HG02642 (cell line): ENCODE data around the gene NATD1.

Experiments used
- ATAC-seq: cut with Tn5 transposase; IDR thresholded peaks from one replicate; pipeline ENCODE4 v1.9.1; 2021; ENCODE audit warnings: mild to moderate bottlenecking; ENCODE audit not compliant: unreplicated experiment, poor library complexity

Gene NATD1

DNA sequence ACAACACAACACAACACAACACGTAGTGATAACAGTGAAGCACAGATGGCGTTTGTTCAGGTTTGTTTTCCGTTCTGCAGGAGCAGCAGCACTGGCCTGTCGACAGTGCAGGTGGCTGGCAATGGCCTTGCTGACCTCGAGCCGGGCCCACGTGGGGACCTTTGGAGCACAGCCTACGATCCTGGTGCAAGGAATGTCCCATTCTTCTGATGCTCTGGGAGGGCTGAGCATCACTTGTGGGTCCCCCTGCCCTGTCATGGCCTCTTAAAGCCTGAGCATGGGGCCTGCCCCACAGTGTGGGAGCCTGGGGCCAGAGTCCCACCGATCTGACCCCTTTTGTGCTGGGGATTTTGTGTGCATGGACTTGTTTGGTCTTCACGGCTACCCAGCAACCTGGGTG, 38.1 kb upstream of the NATD1 start:
- no peak for ATAC-seq

DNA sequence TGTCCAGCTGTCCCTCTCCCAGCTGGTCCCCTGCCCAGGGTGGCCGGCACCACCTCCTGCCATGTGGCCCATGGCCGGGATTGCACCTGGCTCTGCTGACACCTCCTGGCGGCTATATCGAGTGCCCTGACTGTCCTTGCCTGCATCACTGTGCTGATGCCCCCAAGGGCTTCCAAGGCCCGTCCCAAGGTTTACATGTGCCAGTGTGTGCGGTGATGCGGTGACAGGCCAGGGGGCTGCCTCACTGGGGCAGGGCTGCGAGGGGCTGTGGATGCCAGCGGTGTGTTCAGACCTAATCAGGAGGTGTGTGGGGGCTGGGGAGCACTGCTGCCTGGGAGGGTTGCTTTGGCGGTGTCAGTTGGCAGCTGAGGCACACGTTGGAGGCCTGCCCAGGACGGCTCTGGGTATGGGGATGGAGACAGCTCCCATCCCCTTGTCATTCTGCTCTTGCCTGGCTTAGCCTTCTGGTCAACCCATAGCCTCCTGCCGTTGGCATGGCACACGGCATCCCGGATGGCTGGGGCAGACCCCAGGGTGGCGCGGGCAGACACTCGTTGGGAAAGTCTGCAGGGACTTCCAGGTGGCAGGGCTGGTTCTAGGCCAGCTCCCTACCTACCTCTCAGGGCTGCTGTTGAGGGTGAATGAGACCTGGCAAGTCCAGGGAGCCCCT, 36.8 kb upstream of the NATD1 start:
- no peak for ATAC-seq

DNA sequence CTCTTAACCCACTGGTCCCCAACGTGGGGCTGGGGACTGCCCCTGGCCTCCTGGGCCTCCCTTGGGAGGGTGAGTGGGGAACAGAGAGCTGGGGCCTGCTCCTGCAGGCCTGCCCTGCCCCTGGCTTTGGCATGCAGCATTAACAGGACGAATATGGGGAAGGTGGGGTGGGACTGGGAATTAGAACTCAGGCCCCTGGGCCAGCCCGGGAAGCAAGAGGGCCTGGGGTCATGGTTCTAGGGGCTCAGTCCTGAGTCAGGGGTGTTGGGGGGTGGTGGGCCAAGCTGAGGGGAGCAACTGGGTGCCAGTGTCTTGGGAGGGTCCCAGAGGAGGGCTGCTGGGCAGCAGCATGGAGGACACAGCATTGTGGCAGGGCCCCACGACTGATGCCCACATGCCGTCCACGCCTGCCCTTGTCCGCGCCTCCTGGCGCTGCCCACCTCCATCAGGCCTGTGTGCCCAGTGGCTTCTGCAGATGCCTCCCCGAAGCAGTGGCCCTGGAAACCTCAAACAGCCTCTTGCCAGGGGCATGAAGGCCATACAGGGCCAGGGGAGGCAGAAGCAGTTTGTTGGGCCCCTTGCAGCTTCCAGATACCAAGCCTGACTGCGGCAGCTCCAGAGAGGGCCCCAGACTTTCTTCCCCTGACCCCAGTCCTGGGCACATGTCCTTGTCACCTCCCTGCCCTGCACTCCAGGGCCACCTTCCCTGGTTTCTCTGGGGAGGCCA, 36.1 kb upstream of the NATD1 start:
- no peak for ATAC-seq

DNA sequence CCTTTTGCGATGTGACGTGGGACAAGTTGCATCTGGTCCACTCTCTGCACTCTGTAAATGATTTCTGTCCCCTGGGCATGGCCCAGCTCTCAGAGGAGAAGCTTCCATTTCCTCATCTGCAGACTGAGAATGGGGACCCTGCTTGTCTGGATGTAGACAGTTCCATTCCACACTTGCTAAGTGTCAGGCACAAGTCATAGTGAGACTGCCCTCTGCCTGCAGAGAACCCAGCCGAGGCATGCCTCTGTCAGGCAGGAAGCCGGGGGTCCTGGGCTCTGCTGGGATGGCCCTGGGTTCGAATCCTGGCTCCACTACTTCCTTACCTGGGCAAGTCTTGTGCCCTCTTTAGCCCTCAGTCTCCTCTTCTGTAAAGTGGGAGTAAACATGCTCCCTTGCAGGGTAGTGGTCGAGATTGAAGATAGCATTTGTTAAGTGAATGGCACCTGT, 35.4 kb upstream of the NATD1 start:
- ATAC-seq = peak; percentile 13

DNA sequence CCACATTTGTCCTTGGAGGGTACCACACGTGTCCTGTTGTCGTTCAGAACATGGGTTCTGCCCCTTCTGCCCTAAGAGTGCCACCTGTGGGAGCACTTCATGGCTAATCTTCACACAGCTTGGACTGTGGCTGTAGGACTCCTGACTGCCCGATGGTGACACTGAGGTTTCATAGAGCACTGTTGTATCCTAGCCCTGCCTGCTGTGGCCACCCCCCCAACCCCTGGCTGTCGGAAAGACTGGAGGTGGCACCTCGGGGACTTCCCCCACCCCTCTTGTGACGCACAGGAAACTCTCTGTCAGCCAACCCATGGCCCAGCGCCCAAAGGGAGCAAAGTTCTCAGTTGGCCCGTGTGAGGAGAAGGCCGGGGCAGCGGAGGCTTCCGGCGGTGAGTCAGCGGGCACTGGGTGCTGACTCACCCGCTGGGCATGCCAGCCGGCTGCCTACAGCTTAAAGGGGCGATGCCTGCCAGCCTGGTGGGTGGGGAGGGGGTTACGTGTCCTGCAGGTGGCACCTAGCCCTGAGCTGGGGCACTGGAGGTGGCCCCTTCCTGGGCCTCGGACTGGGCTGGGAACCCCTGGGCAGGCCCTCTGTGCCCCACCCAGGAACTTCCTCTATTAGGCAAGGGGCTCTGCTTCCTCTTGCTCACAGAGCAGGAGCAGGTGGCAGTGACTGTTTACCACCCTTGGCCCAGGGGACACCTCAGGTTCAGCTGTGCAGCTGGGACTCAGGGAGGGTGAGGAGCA, 34.7 kb upstream of the NATD1 start:
- ATAC-seq = peak; percentile 32

DNA sequence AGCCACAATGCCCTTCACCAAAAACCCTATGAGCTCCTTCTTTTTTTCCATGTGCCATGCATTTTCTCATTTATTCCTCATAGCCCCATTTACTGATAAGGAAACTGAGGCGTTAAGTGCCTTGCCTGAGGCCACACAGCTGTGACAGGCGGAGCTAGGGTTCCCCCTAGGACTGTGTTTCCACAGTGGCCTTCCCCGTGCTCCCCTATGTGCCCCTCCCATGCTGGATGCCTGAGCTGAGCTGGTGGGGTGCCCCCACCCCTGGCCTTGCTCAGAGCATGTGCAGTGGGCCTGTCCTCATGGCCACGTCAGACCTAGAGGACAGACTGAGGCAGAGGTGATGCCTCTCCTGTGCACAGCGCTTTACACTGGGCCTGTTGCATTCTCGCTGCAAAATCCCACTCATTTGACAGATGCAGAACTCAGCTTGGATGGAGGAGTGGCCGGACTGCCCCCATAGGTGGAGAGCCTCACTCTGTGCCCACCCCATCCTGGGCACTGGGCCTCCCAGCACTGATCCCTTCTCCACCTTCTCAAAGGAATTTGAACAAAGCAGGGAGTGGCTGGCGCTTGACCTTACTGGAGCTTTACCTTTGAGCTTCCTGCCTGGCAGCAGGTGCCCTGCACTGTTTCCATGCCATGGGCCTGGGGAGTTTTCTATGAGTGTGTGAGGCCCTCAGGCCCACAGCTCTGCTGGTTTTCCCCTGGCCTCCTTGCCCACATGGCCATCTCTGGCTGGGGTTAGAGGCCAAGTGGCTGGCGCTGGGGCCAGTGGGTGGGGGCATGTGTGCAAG, 33.9 kb upstream of the NATD1 start:
- ATAC-seq = no peak

DNA sequence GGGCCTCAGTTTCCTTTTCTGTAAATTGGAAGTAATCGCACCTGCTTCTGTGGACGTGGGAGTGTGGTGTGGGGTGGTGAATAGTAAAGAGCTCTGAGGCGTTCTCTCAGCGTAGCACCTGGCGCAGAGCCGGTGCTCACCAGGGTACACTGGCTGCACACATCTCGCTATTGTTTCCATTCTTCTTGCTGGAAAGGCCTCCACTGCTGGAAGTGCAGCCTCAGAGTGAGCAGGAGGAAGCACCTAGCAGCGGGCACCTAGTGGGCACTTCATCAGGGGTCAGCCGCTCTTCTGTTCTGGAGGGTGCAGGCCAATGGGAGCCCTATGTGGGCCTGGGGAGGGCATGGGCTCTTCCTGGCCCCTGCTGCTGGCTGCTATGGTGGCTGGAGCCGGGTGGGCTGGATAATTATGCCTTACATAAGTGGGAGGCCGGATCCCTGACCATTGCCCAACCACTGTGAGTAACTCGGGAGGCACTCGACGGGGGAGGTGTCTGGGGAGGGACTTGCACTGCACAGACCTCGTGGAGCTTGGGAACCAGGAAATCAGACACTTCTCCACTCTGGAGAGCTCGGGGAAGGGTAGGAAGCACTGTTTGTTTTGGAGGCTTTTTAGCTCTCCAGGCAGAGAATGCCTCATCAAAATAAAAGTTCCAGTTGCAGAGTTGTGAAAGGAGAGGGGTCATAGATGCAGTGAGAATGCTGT, 33.0 kb upstream of the NATD1 start:
- ATAC-seq = no peak

DNA sequence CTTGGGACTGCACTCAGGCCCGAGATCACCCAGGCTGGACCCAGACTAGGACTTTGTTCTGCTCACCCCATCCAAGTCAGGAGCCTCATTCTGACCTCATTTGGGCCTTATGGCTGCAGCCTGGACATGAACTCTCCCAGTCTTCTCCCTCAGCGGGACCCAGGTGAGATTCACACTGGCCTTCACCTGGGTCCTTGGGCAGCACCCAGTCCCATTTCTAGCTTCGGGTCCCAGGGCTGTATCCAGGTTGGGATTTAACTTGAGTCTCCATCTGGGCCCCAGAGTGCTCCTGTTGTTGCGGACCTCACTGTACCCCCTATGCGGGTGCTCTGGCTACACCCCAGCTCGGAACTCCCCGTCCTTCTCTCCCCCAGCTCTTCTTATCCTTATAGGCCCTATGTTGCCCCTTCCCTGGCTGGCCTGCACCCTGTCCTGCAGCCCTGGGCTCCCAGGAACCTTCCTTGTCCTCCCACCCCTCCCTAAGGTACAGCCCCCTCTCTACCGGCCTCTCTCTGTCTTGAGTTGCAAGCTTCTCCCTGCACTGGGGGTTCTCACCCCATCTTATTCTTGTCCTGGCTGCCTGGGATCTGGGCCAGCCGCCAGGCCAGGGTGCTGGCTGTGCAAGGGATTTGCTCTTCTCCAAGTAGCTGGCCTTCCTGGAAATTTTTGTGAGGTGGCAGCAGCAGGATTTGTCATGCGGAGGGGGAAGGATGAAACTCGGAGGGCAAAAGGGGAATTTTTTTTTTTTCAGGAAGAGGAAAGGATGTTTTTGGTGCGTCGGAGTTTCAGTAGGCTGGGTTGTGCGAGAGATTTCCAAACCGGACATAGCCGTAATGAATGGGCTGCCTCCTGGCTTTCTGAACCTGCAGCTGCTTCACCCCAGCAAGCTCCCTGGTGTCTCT, 32.2 kb upstream of the NATD1 start:
- no peak for ATAC-seq

DNA sequence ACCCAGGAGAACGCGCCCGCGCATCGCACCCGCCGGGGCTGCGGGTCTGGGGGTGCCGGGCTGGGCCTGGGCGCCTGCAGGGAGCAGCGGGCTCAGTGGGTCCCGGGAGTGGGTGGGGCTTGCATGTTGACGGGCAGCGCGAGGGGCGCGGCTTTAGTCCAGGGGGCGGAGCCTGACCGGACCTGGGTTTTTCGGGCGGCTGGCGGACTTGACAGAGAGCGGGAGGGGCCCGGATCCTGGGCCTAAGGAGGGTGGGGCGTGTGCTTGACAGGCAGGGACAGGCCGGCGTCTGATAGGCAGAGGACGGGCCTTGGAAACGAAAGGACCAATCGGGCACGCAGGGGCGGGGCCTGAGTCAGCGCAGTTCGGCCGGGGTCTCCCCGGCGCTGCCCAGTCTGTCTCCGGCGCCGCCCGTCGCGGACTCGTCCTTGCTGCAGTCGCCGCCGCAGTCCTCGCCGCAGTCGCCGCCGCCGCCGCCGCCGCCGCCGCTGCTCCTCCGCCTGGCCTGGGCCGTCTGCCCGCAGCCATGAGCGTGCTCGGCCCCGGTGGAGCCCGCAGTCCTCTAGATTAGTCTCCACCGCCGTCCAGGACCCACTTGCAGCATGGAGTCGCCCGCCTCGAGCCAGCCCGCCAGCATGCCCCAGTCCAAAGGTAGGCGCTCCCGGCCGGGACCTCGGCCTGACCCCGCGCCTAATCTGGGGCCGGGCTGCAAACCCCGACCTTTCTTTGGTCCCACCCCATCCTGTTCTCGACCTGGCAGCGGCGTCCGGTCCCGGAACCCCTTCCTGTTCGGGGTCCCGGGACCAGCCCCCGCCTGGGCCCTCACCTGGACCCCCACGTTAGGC, 31.3 kb upstream of the NATD1 start, which contains the start of gene MAP2K3:
Gene MAP2K3 (plus strand): TSS at position 393 of the 845 bp plus-strand sequence. CDS start 210 bp downstream, at position 603.
- peak; percentile 79 for ATAC-seq

DNA sequence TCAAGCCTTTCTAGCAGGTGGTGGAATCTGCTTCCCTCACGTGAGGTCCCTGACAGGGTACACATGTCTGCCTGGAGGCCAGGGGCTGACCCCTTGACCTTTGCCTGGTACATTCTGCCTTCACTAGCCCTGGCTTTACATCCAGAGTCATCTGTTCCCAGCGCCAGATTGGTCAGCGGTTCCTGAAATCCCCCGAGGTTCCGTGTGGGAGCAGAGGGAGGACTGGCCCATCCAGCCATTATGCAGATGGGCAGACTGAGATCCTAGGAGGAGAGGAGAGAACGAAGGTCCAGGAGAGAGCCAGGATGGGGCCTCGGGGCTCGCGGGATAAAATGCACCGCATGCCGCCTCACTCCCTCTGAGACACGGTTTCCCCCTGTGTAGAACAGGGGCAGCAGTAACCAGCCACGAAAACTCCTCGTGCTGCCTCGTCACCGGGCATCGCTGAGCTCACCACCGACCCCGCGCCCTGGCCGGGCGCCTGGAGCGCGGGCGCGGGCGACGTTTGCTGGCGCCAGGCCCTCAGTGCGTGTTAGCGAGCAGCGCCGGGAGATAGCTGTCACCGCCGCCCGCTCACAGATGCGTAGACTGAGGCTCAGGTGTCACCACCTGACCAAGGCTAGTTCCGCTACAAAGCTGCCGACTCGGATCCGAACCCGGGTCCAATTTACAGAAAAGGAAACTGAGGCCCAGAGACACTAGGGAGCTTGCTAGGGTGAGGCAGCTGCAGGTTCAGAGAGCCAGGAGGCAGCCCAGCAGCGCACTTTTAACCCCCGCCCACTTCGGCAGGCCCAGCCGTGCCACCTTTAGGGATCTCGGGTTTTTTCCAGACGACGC, 30.5 kb upstream of the NATD1 start:
- ATAC-seq = peak; percentile 8

DNA sequence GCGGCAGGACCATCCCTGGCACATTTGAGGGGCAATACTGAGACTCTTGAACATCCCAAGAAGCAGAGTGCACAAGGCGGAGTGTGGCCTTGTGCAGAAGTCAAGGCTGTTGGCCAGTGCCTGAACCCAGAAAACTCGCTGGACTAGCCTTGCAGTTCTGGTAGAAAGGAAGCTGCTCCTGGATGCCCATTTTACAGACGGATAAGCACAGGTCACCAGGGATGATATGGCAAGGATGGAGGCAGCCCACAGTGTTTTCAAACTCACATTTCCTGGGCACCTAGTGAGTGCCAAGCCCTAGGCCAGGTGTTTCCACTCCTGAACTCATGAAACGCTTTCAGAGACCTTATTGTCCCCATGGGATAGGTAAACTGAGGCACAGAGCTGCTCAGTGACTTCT, 29.6 kb upstream of the NATD1 start:
- ATAC-seq = no peak

DNA sequence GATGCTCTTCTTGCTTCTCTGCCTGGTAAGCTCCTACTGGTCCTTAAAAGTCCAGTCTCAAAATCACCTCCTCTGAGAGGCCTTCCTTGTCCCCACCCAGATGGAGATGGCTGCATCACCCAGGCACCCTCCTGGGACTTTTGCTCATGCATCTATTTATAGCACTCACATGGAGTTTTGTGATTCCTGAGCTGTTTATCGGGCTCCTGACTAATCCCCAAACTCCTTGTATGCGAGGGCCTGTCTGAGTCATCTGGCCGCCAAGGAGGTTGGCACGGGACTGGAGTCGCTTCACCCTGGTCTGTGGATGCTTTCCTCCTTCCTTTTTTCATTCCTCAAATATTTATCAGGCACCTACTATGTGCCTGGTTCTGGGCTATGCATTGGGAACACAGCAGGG, 29.0 kb upstream of the NATD1 start:
- ATAC-seq = no peak

DNA sequence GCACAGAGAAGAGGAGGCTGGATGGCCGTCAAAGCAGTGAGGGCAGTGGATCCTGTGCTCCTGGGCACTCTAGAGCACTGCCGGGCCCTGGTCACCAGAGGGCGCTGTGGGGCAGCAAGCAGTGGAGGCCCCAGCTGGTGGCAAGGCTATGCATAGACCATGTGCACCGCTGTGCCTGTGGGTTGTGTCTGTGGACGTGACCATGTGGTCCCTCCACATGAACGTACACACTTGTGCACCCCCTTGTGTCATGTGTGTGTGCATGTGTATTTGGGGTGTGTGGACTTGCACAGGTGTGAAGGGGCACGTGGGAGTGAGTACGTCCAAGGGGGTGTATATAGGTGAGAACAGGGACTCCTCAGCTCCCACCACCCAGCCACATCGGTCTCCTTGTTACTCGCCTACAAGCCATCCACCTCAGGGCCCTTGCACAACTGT, 26.9 kb upstream of the NATD1 start:
- peak; percentile 25 for ATAC-seq

DNA sequence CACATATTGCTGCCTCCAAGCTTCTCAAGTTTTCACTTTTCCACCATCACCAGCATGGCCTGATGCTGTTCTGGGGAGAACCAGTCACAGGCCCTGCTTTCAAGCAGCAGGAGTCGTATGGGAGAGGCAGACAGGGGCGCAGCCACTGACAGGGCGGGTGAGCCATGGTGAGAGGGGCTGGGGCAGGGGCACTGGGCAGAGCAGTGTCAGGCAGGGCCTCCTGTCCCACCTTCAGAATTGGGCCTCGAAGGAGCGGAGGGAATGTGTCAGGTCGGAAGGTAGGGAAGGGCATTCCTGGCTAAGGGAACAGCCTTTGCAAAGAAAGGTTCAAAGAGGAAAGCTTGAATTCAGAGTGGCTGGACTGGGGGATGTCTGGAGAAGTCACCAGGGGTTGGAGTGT, 26.4 kb upstream of the NATD1 start:
- ATAC-seq = no peak

DNA sequence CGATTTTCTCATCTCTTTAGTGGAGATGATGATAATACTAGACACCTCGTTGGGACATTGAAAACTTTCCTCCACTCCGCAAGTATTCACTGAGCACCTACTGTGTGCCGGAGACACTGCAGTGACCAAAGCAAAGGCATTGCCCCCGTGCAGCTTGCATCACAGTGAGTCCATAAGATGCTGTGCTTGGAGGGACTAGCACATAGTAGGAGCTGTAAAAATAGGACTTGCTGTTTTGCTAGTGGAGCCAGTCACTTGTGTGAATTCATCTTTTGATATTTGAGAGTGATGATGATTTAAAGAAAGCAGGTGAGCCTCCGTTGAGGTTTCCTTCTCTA, 26.0 kb upstream of the NATD1 start:
- ATAC-seq = no peak

DNA sequence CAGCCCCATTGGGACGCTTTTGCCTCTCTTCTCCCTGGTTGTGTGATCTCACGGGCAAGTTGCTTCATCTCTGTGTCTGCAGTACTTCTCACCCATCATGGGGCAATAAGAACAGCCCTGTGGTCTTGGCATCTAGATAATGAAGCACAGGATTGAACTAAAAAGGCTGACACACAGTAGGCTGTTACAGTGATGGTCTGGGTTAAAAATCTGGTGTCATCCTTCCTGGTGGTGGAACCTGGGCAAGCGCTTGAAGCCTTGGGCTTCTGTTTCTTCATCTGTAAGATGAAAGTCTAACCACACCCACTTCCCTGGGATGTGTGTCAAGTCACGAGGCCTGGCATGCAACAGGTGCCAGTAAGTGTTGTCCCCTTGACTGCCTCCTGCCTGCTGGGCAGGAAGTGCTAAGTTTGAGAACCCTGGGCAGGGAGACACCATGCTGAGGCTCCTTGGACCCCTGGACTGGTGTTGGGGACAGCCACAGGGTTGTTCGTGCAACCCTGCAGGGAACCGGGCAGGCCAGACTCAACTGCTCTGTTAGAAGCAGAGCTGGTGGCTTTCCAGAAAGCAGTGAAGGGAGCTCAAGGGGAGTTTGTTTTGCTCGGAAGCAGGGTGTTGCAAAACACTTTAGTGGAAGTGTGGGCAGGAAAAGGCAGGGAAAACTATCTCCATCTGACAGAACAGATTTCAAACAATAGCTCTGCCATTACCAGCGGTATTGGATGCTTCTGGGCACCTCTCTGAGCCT, 25.4 kb upstream of the NATD1 start:
- no peak for ATAC-seq
